ENCODE results near the gene CRB3. TPM values are rescaled to one million over a fixed set of nuclear protein-coding genes. Genes with fewer than 3 reads are reported as not detected.

Gene CRB3
- total and polyA plus RNA-seq, 2 of the 13 experiments (the other 11 are each of a cell fraction or from before 2014, with no cell fraction given): 10.6 to 25.6 TPM

DNA sequence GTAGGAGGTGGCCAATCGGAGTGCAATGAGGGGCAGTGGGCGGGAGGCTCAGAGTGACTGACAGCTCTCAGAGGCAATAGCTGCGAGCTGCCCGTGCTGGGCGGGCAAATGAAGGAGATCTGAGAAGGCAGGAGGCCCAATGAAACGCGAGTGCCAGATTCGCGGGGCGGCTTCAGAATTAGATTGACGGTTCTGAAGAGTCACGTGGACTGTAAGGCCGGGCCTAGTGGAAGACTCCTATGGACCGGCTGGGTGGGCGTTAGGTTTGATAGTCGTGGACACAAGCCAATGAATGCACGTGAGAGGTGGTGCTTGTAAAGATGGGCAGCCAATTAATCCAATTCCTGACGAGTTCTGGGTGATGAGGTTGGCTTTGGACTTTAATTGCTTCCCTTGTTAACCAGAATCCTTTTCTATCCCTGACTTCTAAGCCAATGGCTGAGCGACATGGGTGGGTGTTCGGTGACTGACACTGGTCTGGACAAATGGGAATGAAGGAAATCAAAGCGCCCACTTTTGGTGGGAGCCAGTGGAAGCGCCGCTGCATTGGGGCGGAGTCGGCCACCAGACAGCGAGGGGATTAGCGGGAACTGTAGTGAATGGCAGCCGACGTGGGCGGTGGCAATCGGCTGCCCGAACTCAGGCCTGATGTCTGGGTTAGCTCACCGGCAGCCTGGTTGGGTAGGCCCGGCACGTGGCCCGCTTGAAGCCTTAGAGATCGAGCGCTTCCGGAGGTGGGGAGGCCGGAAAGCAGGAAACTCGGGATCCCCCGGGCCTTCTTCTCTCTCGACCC, 38.9 kb upstream of the CRB3 start (continued):
- TF ChIP-seq AHR (CRISPR knock-in tag; IDR thresholded peaks at IDR 0.05) (0 out of 2 replicates have a peak, but pooled peaks have one; percentile 37), BORCS8-MEF2B (CRISPR knock-in tag; IDR thresholded peaks at IDR 0.05) (no peak; the same call in 1 of the 2 replicates), ZFX (CRISPR knock-in tag; IDR thresholded peaks at IDR 0.05; ENCODE audit: low read depth) (peak; percentile 75), ZNF224 (CRISPR knock-in tag; IDR thresholded peaks at IDR 0.05) (peak; percentile 71; the same call in 1 of the 2 replicates), ZFP36 (IDR thresholded peaks at IDR 0.05; ENCODE audit: borderline replicate concordance, low read depth, low read length, partially characterized antibody) (no peak), ZNF333 (CRISPR knock-in tag; IDR thresholded peaks at IDR 0.05; ENCODE audit: borderline replicate concordance) (no peak), XRCC5 (optimal IDR thresholded peaks at IDR 0.05; ENCODE audit: low read length) (peak; percentile 35), ZKSCAN8 (CRISPR knock-in tag; IDR thresholded peaks at IDR 0.05; ENCODE audit: borderline replicate concordance) (no peak), HNRNPL (IDR thresholded peaks at IDR 0.05; ENCODE audit: low read depth, low read length) (peak; percentile 42; the same call in 1 of the 2 replicates), JUN (CRISPR knock-in tag; IDR thresholded peaks at IDR 0.05) (0 out of 2 replicates have a peak, but pooled peaks have one; percentile 49)
- TF ChIP-seq, protein P1, sequence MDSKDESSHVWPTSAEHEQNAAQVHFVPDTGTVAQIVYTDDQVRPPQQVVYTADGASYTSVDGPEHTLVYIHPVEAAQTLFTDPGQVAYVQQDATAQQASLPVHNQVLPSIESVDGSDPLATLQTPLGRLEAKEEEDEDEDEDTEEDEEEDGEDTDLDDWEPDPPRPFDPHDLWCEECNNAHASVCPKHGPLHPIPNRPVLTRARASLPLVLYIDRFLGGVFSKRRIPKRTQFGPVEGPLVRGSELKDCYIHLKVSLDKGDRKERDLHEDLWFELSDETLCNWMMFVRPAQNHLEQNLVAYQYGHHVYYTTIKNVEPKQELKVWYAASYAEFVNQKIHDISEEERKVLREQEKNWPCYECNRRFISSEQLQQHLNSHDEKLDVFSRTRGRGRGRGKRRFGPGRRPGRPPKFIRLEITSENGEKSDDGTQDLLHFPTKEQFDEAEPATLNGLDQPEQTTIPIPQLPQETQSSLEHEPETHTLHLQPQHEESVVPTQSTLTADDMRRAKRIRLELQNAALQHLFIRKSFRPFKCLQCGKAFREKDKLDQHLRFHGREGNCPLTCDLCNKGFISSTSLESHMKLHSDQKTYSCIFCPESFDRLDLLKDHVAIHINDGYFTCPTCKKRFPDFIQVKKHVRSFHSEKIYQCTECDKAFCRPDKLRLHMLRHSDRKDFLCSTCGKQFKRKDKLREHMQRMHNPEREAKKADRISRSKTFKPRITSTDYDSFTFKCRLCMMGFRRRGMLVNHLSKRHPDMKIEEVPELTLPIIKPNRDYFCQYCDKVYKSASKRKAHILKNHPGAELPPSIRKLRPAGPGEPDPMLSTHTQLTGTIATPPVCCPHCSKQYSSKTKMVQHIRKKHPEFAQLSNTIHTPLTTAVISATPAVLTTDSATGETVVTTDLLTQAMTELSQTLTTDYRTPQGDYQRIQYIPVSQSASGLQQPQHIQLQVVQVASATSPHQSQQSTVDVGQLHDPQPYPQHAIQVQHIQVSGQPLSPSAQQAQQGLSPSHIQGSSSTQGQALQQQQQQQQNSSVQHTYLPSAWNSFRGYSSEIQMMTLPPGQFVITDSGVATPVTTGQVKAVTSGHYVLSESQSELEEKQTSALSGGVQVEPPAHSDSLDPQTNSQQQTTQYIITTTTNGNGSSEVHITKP (CRISPR knock-in tag; IDR thresholded peaks at IDR 0.05; ENCODE audit: low read depth): 0 out of 2 replicates have a peak, but pooled peaks have one; percentile 18
- TF ChIP-seq, protein P2, sequence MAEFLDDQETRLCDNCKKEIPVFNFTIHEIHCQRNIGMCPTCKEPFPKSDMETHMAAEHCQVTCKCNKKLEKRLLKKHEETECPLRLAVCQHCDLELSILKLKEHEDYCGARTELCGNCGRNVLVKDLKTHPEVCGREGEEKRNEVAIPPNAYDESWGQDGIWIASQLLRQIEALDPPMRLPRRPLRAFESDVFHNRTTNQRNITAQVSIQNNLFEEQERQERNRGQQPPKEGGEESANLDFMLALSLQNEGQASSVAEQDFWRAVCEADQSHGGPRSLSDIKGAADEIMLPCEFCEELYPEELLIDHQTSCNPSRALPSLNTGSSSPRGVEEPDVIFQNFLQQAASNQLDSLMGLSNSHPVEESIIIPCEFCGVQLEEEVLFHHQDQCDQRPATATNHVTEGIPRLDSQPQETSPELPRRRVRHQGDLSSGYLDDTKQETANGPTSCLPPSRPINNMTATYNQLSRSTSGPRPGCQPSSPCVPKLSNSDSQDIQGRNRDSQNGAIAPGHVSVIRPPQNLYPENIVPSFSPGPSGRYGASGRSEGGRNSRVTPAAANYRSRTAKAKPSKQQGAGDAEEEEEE (CRISPR knock-in tag; IDR thresholded peaks at IDR 0.05; ENCODE audit: borderline replicate concordance): no peak
- TF ChIP-seq, protein P3, sequence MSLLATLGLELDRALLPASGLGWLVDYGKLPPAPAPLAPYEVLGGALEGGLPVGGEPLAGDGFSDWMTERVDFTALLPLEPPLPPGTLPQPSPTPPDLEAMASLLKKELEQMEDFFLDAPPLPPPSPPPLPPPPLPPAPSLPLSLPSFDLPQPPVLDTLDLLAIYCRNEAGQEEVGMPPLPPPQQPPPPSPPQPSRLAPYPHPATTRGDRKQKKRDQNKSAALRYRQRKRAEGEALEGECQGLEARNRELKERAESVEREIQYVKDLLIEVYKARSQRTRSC (CRISPR knock-in tag; IDR thresholded peaks at IDR 0.05; ENCODE audit: low read depth): no peak
- TF ChIP-seq, protein P4, sequence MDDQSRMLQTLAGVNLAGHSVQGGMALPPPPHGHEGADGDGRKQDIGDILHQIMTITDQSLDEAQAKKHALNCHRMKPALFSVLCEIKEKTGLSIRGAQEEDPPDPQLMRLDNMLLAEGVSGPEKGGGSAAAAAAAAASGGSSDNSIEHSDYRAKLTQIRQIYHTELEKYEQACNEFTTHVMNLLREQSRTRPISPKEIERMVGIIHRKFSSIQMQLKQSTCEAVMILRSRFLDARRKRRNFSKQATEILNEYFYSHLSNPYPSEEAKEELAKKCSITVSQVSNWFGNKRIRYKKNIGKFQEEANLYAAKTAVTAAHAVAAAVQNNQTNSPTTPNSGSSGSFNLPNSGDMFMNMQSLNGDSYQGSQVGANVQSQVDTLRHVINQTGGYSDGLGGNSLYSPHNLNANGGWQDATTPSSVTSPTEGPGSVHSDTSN (CRISPR knock-in tag; IDR thresholded peaks at IDR 0.05; ENCODE audit: borderline replicate concordance): peak; percentile 97; the same call in 1 of the 2 replicates
- TF ChIP-seq, protein P5, sequence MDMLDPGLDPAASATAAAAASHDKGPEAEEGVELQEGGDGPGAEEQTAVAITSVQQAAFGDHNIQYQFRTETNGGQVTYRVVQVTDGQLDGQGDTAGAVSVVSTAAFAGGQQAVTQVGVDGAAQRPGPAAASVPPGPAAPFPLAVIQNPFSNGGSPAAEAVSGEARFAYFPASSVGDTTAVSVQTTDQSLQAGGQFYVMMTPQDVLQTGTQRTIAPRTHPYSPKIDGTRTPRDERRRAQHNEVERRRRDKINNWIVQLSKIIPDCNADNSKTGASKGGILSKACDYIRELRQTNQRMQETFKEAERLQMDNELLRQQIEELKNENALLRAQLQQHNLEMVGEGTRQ (IDR thresholded peaks at IDR 0.05; ENCODE audit: low read depth, low read length): peak; percentile 92
- TF ChIP-seq, protein P5 (CRISPR knock-in tag; IDR thresholded peaks at IDR 0.05; ENCODE audit: borderline replicate concordance): peak; percentile 96
- TF ChIP-seq, protein P6, sequence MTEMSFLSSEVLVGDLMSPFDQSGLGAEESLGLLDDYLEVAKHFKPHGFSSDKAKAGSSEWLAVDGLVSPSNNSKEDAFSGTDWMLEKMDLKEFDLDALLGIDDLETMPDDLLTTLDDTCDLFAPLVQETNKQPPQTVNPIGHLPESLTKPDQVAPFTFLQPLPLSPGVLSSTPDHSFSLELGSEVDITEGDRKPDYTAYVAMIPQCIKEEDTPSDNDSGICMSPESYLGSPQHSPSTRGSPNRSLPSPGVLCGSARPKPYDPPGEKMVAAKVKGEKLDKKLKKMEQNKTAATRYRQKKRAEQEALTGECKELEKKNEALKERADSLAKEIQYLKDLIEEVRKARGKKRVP (CRISPR knock-in tag; IDR thresholded peaks at IDR 0.05): no peak

Data from HepG2 (cell line).